ENCODE measurements around the gene RNLS.

DNA sequence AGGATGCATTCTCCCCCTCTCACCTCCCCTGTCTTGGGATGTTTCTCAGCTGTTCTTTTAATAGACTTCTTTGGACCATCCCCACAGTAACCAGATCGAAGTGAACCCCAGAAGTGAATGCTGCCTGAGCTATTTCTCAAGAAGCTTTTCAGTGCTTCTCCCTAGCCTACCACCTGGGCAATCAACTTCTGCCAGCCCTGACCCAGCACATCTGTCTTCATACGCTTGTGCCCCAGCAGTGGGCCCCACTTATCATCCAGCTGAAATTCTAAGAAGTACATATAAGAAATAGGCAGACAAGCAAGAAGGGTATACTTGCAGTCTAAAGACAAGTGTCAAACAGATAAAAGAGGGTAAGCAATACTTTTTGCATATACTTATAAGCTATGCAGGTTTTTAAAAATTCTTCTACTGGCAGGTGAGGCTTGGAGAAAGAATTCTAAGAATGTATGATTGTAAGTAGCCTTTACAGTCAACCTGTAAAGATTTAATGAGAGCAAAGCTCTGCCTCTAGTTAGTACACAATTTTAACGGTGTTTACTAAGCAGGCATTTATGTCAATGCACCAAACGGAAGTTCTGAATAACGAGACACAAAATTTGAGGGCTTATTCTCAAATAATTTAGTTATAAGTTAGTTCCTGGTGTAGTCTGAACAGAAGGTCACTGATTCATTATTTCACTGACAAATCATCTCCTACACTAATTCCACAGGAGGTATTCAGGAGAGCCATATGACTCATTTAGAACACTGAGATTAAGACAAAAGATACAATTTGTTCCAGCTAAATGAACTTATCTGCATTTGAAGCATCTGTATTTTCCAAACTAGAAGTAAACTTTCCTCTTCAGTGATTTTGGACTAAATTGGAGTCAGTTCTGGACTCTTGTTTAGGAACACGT is 83.3 kb downstream of the RNLS start:
- TF ChIP-seq, protein P1, sequence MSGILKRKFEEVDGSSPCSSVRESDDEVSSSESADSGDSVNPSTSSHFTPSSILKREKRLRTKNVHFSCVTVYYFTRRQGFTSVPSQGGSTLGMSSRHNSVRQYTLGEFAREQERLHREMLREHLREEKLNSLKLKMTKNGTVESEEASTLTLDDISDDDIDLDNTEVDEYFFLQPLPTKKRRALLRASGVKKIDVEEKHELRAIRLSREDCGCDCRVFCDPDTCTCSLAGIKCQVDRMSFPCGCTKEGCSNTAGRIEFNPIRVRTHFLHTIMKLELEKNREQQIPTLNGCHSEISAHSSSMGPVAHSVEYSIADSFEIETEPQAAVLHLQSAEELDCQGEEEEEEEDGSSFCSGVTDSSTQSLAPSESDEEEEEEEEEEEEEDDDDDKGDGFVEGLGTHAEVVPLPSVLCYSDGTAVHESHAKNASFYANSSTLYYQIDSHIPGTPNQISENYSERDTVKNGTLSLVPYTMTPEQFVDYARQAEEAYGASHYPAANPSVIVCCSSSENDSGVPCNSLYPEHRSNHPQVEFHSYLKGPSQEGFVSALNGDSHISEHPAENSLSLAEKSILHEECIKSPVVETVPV (CRISPR knock-in tag; IDR thresholded peaks at IDR 0.05) = no peak
- TF ChIP-seq, protein P2, sequence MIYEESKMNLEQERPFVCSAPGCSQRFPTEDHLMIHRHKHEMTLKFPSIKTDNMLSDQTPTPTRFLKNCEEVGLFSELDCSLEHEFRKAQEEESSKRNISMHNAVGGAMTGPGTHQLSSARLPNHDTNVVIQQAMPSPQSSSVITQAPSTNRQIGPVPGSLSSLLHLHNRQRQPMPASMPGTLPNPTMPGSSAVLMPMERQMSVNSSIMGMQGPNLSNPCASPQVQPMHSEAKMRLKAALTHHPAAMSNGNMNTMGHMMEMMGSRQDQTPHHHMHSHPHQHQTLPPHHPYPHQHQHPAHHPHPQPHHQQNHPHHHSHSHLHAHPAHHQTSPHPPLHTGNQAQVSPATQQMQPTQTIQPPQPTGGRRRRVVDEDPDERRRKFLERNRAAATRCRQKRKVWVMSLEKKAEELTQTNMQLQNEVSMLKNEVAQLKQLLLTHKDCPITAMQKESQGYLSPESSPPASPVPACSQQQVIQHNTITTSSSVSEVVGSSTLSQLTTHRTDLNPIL (CRISPR knock-in tag; IDR thresholded peaks at IDR 0.05; ENCODE audit: low read depth) = no peak
- TF ChIP-seq SNAI2 (CRISPR knock-in tag; IDR thresholded peaks at IDR 0.05) = no peak
- TF ChIP-seq ZNF565 (CRISPR knock-in tag; conservative IDR thresholded peaks at IDR 0.05; ENCODE audit: low read depth) = no peak
- no peak for TF ChIP-seq RARB (CRISPR knock-in tag; IDR thresholded peaks at IDR 0.05)
- TF ChIP-seq PATZ1 (CRISPR knock-in tag; IDR thresholded peaks at IDR 0.05; ENCODE audit: borderline replicate concordance) = no peak
- TF ChIP-seq ESRRG (CRISPR knock-in tag; IDR thresholded peaks at IDR 0.05) = no peak
- TF ChIP-seq, protein P3, sequence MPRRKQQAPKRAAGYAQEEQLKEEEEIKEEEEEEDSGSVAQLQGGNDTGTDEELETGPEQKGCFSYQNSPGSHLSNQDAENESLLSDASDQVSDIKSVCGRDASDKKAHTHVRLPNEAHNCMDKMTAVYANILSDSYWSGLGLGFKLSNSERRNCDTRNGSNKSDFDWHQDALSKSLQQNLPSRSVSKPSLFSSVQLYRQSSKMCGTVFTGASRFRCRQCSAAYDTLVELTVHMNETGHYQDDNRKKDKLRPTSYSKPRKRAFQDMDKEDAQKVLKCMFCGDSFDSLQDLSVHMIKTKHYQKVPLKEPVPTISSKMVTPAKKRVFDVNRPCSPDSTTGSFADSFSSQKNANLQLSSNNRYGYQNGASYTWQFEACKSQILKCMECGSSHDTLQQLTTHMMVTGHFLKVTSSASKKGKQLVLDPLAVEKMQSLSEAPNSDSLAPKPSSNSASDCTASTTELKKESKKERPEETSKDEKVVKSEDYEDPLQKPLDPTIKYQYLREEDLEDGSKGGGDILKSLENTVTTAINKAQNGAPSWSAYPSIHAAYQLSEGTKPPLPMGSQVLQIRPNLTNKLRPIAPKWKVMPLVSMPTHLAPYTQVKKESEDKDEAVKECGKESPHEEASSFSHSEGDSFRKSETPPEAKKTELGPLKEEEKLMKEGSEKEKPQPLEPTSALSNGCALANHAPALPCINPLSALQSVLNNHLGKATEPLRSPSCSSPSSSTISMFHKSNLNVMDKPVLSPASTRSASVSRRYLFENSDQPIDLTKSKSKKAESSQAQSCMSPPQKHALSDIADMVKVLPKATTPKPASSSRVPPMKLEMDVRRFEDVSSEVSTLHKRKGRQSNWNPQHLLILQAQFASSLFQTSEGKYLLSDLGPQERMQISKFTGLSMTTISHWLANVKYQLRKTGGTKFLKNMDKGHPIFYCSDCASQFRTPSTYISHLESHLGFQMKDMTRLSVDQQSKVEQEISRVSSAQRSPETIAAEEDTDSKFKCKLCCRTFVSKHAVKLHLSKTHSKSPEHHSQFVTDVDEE (CRISPR knock-in tag; IDR thresholded peaks at IDR 0.05) = no peak
- TF ChIP-seq ZFP3 (CRISPR knock-in tag; IDR thresholded peaks at IDR 0.05) = no peak
- TF ChIP-seq, protein P4, sequence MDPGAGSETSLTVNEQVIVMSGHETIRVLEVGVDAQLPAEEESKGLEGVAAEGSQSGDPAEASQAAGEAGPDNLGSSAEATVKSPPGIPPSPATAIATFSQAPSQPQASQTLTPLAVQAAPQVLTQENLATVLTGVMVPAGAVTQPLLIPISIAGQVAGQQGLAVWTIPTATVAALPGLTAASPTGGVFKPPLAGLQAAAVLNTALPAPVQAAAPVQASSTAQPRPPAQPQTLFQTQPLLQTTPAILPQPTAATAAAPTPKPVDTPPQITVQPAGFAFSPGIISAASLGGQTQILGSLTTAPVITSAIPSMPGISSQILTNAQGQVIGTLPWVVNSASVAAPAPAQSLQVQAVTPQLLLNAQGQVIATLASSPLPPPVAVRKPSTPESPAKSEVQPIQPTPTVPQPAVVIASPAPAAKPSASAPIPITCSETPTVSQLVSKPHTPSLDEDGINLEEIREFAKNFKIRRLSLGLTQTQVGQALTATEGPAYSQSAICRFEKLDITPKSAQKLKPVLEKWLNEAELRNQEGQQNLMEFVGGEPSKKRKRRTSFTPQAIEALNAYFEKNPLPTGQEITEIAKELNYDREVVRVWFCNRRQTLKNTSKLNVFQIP (CRISPR knock-in tag; IDR thresholded peaks at IDR 0.05; ENCODE audit: borderline replicate concordance, low read depth) = no peak
- no peak for TF ChIP-seq ZFP30 (CRISPR knock-in tag; IDR thresholded peaks at IDR 0.05)

Data from SK-N-SH treated with all-trans-retinoic acid at 6 μM for 48 hours (cell line).